ENCODE results near the gene LZTS2. TPM values are rescaled to one million over a fixed set of nuclear protein-coding genes. Genes with fewer than 3 reads are reported as not detected.

LZTS2 gene
- total RNA-seq, 2 experiments from 2014 or later: 12.6 to 12.7 TPM

DNA sequence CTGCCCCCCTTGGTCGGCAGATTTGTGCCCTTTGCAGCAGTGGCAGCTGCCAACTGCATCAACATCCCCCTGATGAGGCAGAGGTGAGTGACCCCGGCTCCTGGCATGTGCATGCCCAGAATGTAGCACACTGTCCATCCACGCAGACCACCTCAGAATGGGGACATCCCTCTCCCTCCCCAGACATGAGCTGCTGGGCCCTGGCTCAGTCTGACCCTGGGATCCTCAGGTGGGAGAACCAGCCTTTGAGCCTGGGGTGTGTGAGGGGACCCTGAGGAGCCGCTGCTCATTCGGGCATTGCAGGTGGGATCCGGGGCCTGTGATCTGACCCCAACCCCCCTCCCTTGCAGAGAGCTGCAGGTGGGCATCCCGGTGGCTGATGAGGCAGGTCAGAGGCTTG lies 37.1 kb downstream of the LZTS2 start:
- Mint-ChIP-seq H3K9me3 (ENCODE audit: low read depth) (no peaks in the 10 kb centered on the region), H3K36me3 (peaks cover 6% of the 10 kb centered on the region), H3K27me3 (no peaks in the 10 kb centered on the region), H3K4me3 (no peak overlapping the region), H3K4me1 (peaks cover 20% of the 10 kb centered on the region), H3K27ac (no peak overlapping the region)
- ATAC-seq: no peak
- DNase-seq: no peak
- CTCF ChIA-PET: interaction anchor here (0.9 to 20.6 kb wide), 3 partner anchors 16 to 25 kb away, joined by 3 to 402 read pairs (median 91); partner anchors contain the start of gene KAZALD1

GRCh38 chr10:101038484-101038883 lies 38.9 kb downstream of the LZTS2 start:
- H3K36me3 Mint-ChIP-seq: peaks cover 6% of the 10 kb centered on the region
- H3K9me3 Mint-ChIP-seq (ENCODE audit: low read depth): no peaks in the 10 kb centered on the region
- no peaks in the 10 kb centered on the region for H3K27me3 Mint-ChIP-seq
- no peak overlapping the region for H3K27ac Mint-ChIP-seq
- DNase-seq: no peak
- H3K4me1 Mint-ChIP-seq: peaks cover 25% of the 10 kb centered on the region
- CTCF ChIA-PET: interaction anchor here (1.0 to 20.6 kb wide), 7 partner anchors 11 to 104 kb away, joined by 3 to 402 read pairs (median 5); partner anchors contain the start of gene KAZALD1
- ATAC-seq: no peak
- no peak overlapping the region for H3K4me3 Mint-ChIP-seq

GRCh38 chr10:101040061-101040460 lies 40.5 kb downstream of the LZTS2 start:
- CTCF ChIA-PET: interaction anchor here (0.8 to 20.6 kb wide), 10 partner anchors 8 to 101 kb away, joined by 3 to 402 read pairs (median 14); partner anchors contain the start of genes KAZALD1, PDZD7 and SFXN3
- Mint-ChIP-seq H3K9me3 (ENCODE audit: low read depth) (no peaks in the 10 kb centered on the region), H3K4me3 (no peak overlapping the region), H3K27ac (no peak overlapping the region), H3K36me3 (peaks cover 6% of the 10 kb centered on the region), H3K27me3 (peaks cover 4% of the 10 kb centered on the region), H3K4me1 (peaks cover 23% of the 10 kb centered on the region)
- DNase-seq (no peak), ATAC-seq (no peak)

DNA sequence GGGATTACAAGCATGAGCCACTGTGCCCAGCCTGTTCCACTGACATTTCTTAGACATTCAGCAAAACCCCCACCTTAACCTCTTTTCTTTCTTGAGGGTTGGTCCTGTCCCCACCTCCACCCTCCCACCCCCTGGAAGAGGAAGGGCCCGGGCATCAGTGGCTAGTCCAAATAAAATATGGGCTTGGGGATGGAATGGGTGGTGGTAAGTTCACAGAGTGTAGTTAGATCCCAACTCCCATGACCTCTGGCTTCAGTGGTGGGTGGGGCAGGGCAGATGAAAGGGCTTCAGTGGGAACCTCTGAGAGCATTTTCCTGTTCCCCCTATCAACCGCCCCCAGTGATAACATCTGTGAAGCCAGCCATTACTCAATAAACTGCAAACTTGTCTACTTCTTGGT lies 41.2 kb downstream of the LZTS2 start:
- Mint-ChIP-seq H3K4me1 (peaks cover 23% of the 10 kb centered on the region), H3K27ac (no peak overlapping the region), H3K9me3 (ENCODE audit: low read depth) (no peaks in the 10 kb centered on the region), H3K36me3 (peaks cover 6% of the 10 kb centered on the region), H3K27me3 (peaks cover 12% of the 10 kb centered on the region), H3K4me3 (no peak overlapping the region)
- no peak for DNase-seq
- no peak for ATAC-seq
- CTCF ChIA-PET: interaction anchor here (0.6 to 20.6 kb wide), 12 partner anchors 9 to 691 kb away, joined by 3 to 402 read pairs (median 16); partner anchors contain the start of genes KAZALD1, PDZD7 and SFXN3

DNA sequence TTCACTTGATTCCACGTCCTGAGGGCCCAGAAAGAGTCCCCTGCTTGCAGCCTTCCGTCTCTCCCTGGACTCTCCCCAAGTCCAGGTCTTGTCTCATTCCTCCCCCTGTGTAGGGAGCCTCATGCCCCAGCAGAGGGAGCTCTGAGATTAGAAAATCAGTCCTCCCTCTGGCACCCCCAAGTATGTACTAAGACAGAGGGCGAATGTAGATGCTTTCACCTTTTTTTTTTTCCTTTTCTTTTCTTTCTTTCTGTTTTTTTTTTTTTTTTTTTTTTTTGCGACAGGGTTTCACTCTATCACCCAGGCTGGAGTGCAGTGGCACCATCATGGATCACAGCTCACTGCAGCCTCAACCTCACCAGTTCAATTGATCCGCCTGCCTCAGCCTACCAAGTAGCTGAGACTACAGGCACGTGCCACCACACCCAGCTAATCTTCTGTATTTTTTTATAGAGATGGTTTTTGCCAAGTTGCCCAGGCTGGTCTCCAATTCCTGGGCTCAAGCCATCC lies 41.7 kb downstream of the LZTS2 start:
- Mint-ChIP-seq H3K27ac (no peak overlapping the region), H3K36me3 (peaks cover 6% of the 10 kb centered on the region), H3K4me3 (no peak overlapping the region), H3K9me3 (ENCODE audit: low read depth) (no peaks in the 10 kb centered on the region), H3K27me3 (peaks cover 16% of the 10 kb centered on the region), H3K4me1 (peaks cover 23% of the 10 kb centered on the region)
- CTCF ChIA-PET: interaction anchor here (0.6 to 20.6 kb wide), 14 partner anchors 9 to 692 kb away, joined by 3 to 402 read pairs (median 10); partner anchors contain the start of genes KAZALD1, PDZD7 and SFXN3
- ATAC-seq (peak; percentile 77), DNase-seq (peak; percentile 87)

DNA sequence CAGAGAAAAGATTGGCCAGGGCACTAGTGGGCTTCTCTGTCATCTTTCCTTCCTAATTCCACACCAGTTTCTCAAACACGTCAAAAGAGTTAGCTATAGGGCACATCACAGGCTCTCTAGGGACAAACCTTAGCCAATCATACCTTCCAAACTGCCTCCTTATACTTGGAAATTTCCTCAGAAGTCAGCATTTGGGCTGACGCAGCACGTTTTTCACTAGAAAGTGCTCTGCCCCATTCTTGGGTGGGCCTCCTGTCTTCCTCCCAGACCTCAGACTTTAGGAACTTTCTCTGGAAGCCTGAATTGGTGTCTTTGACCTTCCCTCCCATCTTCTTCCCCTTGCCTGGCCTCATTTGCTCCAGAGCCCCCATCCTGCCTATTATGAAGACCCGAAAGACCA lies 42.5 kb downstream of the LZTS2 start:
- CTCF ChIA-PET: interaction anchor here (0.8 to 20.6 kb wide), 15 partner anchors 9 to 99 kb away, joined by 3 to 402 read pairs (median 10); partner anchors contain the start of genes KAZALD1, PDZD7 and SFXN3
- Mint-ChIP-seq H3K4me3 (peak overlapping the region; percentile 95), H3K36me3 (peaks cover 6% of the 10 kb centered on the region), H3K9me3 (ENCODE audit: low read depth) (no peaks in the 10 kb centered on the region), H3K27ac (peak overlapping the region; percentile 10), H3K4me1 (peaks cover 23% of the 10 kb centered on the region), H3K27me3 (peaks cover 24% of the 10 kb centered on the region)
- ATAC-seq (no peak), DNase-seq (no peak)

DNA sequence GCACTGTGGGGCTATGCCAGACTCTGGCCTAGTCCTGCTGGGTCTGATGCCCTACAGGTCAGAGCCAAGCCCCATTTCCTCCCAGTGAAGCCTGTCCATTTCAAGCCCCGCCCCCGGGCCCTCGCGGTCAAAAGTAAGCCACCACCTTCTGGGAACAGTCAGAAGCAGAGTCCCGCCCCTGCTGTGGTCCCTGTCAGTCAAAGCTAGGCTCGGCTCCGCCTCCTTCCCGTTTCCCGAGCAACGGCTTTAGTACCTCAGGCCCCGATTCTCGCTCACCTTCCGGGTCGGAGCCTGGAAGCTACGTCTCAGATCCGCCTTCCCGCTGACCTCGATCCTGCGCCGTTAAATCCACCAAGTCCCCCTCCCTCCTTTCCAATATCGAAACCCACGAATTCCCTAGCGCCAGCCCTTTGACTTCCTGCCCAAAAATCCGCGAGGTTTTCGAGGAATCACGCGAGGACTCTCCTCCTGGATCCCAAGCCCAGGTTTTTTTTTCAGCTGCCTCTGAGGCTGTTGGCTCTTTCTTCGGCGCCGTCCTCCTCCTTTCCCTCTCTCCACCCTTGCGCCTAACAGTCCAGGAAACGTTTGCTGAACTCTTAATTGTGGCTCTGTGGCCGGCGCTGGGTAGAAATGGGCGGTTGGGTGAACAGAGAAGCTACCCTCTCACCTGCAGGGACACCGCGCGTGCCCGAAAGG lies 43.2 kb downstream of the LZTS2 start:
- peak; percentile 96 for DNase-seq

DNA sequence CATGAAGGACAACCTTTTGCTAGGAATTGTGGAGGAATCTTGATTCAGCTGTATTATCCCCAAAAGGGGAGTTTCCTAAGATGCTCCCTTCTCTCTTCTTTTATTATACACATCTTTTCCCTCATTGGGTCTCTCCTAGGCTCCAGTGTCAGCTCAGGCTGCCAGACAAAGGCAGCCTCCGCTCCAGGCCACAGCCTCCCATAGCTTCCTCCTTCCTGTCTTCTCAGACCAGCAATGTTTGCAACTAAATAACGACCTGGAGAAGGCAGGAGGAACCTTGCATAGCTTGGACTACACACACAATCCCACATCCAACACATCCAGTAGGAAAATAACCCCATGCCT lies 43.7 kb downstream of the LZTS2 start:
- ATAC-seq: no peak
- Mint-ChIP-seq H3K27ac (peak overlapping the region; percentile 91), H3K27me3 (peaks cover 36% of the 10 kb centered on the region), H3K4me3 (peak overlapping the region; percentile 95), H3K9me3 (ENCODE audit: low read depth) (no peaks in the 10 kb centered on the region), H3K36me3 (peaks cover 2% of the 10 kb centered on the region), H3K4me1 (peaks cover 25% of the 10 kb centered on the region)
- CTCF ChIA-PET: interaction anchor here (0.9 to 20.6 kb wide), 16 partner anchors 8 to 171 kb away, joined by 3 to 402 read pairs (median 8); partner anchors contain the start of genes KAZALD1, PDZD7 and SFXN3
- no peak for DNase-seq

More for the DNA sequence above, 43.2 kb downstream of the LZTS2 start:
- CTCF ChIA-PET: interaction anchor here (0.9 to 20.6 kb wide), 17 partner anchors 8 to 171 kb away, joined by 3 to 402 read pairs (median 7); partner anchors contain the start of genes KAZALD1, PDZD7 and SFXN3
- Mint-ChIP-seq H3K36me3 (peaks cover 3% of the 10 kb centered on the region), H3K27ac (peak overlapping the region; percentile 91), H3K4me1 (peaks cover 23% of the 10 kb centered on the region), H3K27me3 (peaks cover 31% of the 10 kb centered on the region), H3K9me3 (ENCODE audit: low read depth) (no peaks in the 10 kb centered on the region), H3K4me3 (peak overlapping the region; percentile 95)
- peak; percentile 95 for ATAC-seq

DNA sequence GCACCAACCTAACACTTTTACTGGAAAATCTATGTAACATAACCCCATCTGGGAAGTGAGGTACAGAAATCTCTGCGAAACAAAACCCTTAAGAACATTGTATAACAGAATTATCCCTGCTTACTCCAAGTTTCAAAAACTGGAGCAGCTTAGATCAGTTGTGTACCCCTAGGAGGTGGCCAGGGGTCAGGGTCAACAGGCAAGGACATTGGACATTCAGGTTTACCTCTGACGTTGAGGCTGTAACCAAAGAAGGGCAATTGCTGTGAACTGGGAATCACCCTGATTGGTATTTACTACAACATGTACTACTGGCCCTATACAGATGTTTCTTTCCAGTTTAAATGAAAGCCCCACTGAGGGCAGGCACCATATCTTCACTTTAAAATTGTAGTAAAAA lies 44.5 kb downstream of the LZTS2 start:
- peaks cover 27% of the 10 kb centered on the region for H3K4me1 Mint-ChIP-seq
- H3K27me3 Mint-ChIP-seq: peaks cover 44% of the 10 kb centered on the region
- H3K36me3 Mint-ChIP-seq: no peaks in the 10 kb centered on the region
- no peak overlapping the region for H3K4me3 Mint-ChIP-seq
- no peaks in the 10 kb centered on the region for H3K9me3 Mint-ChIP-seq (ENCODE audit: low read depth)
- no peak overlapping the region for H3K27ac Mint-ChIP-seq
- CTCF ChIA-PET: interaction anchor here (1.4 to 20.6 kb wide), 10 partner anchors 7 to 98 kb away, joined by 5 to 402 read pairs (median 16); partner anchors contain the start of genes KAZALD1, PDZD7 and SFXN3
- DNase-seq (no peak), ATAC-seq (no peak)

- no peaks in the 10 kb centered on the region for H3K36me3 Mint-ChIP-seq
- ATAC-seq: no peak
- H3K27me3 Mint-ChIP-seq: peaks cover 61% of the 10 kb centered on the region
- CTCF ChIA-PET: interaction anchor here (0.9 to 20.6 kb wide), 7 partner anchors 12 to 735 kb away, joined by 3 to 402 read pairs (median 3); partner anchors contain the start of gene KAZALD1
- peaks cover 33% of the 10 kb centered on the region for H3K4me1 Mint-ChIP-seq
- H3K27ac Mint-ChIP-seq: no peak overlapping the region
- DNase-seq: no peak
- no peaks in the 10 kb centered on the region for H3K9me3 Mint-ChIP-seq (ENCODE audit: low read depth)
- no peak overlapping the region for H3K4me3 Mint-ChIP-seq
These were observed 47.0 kb downstream of the LZTS2 start for GRCh38 chr10:101046332-101047238.

- H3K36me3 Mint-ChIP-seq: no peaks in the 10 kb centered on the region
- no peak overlapping the region for H3K4me3 Mint-ChIP-seq
- ATAC-seq: no peak
- H3K9me3 Mint-ChIP-seq (ENCODE audit: low read depth): no peaks in the 10 kb centered on the region
- CTCF ChIA-PET: interaction anchor here (1.4 to 20.6 kb wide), 4 partner anchors 15 to 734 kb away, joined by 3 to 402 read pairs (median 4); partner anchors contain the start of gene KAZALD1
- peaks cover 61% of the 10 kb centered on the region for H3K27me3 Mint-ChIP-seq
- no peak overlapping the region for H3K27ac Mint-ChIP-seq
- DNase-seq: no peak
- H3K4me1 Mint-ChIP-seq: peaks cover 27% of the 10 kb centered on the region
These were observed 47.7 kb downstream of the LZTS2 start for GRCh38 chr10:101047268-101047667.

GRCh38 chr10:101047961-101048892 lies 48.6 kb downstream of the LZTS2 start:
- ATAC-seq (no peak), DNase-seq (no peak)
- Mint-ChIP-seq H3K4me1 (peaks cover 18% of the 10 kb centered on the region), H3K4me3 (no peak overlapping the region), H3K27me3 (peaks cover 61% of the 10 kb centered on the region), H3K9me3 (ENCODE audit: low read depth) (no peaks in the 10 kb centered on the region), H3K36me3 (no peaks in the 10 kb centered on the region), H3K27ac (no peak overlapping the region)
- CTCF ChIA-PET: interaction anchor here (1.4 to 20.6 kb wide), 5 partner anchors 14 to 733 kb away, joined by 3 to 402 read pairs (median 5); partner anchors contain the start of gene KAZALD1
